Measurements from ENCODE around the gene LDLRAD3.

Gene LDLRAD3

DNA sequence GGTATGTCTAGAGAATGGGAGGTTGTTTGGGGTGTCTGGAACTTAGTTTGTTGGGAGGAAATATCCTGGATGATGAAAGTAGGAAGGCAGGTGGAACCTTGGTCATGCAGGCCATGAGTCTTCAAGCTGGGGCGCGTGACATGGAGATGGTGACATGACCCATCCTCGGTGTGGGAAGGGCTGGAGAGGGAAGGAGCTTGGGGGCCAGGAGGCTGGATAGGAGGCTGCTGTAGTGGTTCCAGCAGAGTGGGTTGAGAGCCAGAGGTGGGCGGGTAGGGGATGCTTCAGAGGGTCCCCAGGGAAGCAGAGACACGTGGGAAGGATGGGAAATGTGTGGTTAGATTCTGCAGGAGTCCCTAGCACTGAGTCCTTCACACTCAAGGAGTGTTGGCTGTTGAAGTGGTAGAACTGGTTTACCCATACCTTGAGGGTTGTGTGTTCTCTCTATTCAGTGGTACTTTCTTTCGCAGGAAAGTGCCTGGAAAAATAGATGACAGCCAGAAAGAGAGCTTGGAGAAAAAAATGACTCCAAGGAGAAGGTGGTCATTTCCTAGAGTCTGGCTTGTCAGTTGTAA is 56.8 kb downstream of the LDLRAD3 start:
- Histone ChIP-seq H3K4me3 (no peak overlapping the region), H3K27ac (no peak overlapping the region)
- TF ChIP-seq CTCF (IDR thresholded peaks at IDR 0.05): no peak
- no peak for DNase-seq (ENCODE audit: low spot score)

- Histone ChIP-seq H3K27ac (no peak overlapping the region), H3K4me3 (no peak overlapping the region)
- no peak for TF ChIP-seq CTCF (IDR thresholded peaks at IDR 0.05)
- DNase-seq (ENCODE audit: low spot score): no peak
These were observed 58.3 kb downstream of the LDLRAD3 start for GRCh38 chr11:36002196-36002595.

DNA sequence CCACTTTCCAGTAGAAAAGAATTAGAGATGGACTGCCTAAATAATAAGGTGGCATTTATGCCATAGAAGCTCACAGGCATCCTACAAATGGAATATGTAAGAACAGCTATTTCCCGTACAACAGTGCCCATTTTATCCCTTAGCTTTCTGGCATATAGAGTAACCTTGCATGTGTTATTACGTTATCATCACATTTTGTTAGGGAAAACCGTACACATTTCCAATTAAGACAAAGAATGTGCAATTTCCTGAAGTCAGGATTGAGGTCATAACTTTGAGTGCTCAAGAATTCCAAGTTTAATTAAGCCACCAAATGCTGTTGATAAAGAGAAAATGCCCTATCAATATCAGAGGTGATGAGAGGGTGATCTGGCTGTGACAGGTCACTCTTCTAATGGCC is 58.9 kb downstream of the LDLRAD3 start:
- no peak for DNase-seq (ENCODE audit: low spot score)
- Histone ChIP-seq H3K27ac (no peak overlapping the region), H3K4me3 (no peak overlapping the region)
- no peak for TF ChIP-seq CTCF (IDR thresholded peaks at IDR 0.05)

DNA sequence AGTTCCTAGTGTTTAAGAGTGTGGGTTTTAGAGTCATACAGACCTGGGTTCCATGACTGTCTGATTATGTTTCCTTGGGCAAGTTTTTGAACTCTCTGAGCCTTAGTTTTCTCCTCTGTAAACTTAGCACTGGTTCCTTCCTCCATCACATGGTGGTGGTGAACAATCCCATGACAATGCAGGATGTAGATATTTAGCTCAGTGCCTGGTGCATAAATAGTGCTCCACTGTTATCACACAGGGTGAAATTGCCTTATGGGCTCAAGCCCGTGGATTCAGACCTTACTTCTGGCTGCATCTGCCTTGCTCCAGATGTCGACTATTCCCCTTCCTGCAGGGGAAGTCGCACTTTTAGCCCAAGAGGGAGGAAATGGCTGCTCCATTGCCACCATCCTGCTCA is 62.7 kb downstream of the LDLRAD3 start:
- no peak overlapping the region for H3K4me3 ChIP-seq
- no peak overlapping the region for H3K27ac ChIP-seq
- no peak for DNase-seq (ENCODE audit: low spot score)
- no peak for TF ChIP-seq CTCF (IDR thresholded peaks at IDR 0.05)

DNA sequence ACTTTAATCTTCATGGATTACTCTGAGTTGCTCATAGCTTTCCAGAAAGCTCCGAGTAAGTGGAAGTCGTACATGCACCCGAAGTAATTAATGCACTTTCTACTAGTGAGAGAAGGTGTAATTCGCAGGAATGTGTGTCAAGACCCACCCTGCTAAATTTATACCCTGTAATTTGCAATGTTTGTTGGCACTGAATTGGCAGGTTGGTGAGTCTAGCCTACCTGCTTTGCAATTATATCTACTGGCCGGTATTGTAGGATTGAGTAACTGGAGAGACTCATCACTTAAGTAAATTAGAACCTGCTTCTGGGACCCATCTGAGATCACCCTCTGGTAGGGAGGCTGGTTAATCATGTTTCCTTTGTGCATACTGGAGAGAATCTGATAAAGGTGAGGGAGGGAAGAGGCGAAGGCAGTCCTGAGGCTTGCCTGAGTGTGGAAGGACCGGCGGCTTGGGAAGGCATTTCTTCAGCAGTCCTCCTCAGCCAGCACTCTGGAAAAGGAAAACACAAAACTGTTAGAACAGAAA is 63.3 kb downstream of the LDLRAD3 start:
- DNase-seq (ENCODE audit: low spot score): no peak
- Histone ChIP-seq H3K4me3 (no peak overlapping the region), H3K27ac (no peak overlapping the region)
- TF ChIP-seq CTCF (IDR thresholded peaks at IDR 0.05): no peak

DNA sequence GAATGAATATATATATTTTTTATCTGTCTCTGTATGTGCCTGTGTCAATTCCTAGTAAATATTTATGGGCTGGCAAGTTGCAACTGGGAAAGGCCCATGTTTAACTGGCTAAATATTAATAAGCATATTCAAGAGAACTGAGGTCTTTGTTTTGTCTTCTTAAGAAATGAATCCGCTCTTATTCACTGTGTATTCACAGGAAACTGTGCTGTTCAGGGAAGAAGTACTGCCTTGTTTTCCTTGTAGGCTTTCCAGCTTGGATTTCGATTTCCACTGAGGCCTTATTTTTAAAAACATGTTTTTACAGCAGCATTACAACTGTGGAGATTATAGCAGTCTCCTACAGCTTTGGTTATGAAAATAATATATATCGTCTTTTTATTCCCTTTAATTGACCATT is 64.7 kb downstream of the LDLRAD3 start:
- DNase-seq (ENCODE audit: low spot score): no peak
- Histone ChIP-seq H3K4me3 (no peak overlapping the region), H3K27ac (peak overlapping the region; percentile 42 to 70)
- no peak for TF ChIP-seq CTCF (IDR thresholded peaks at IDR 0.05)

GRCh38 chr11:36009473-36009872 is 65.6 kb downstream of the LDLRAD3 start:
- no peak for DNase-seq (ENCODE audit: low spot score)
- peak overlapping the region; percentile 34 to 70 for H3K27ac ChIP-seq
- no peak overlapping the region for H3K4me3 ChIP-seq
- TF ChIP-seq CTCF (IDR thresholded peaks at IDR 0.05): no peak
